Small intestine (tissue), 7 donors: ENCODE results near the gene APOL4. TPM values are rescaled to one million over a fixed set of nuclear protein-coding genes. Genes with fewer than 3 reads are reported as not detected.

Source experiments
- DNase-seq, 2 donors: peaks; one replicate each; pipeline versions ENCODE4 v3.0.0 to v3.0.0-alpha.2; 2013
- FAIRE-seq: peaks from 2 replicates; lab custom pipeline; 2012; peaks lifted over from hg19 to GRCh38; lab: Jason Lieb, UNC
- H3K27ac ChIP-seq, 3 donors: one replicate each; pipeline ENCODE4 v1.5.1; 2013; ENCODE audit warnings: low read length in 2 of 3, mild to moderate bottlenecking in 2 of 3, control low read depth in 1 of 3, inconsistent platforms in 1 of 3, low read depth in 1 of 3, moderate library complexity in 1 of 3
- H3K27me3 ChIP-seq, 3 donors: one replicate each; pipeline ENCODE4 v1.6.1; 2013; ENCODE audit warnings: low read length in 3 of 3, inconsistent platforms in 1 of 3; ENCODE audit not compliant: control insufficient read depth in 3 of 3, insufficient read depth in 3 of 3
- H3K36me3 ChIP-seq, 3 donors: one replicate each; pipeline ENCODE4 v1.6.1; 2013; ENCODE audit warnings: low read length in 3 of 3, inconsistent platforms in 1 of 3, low read depth in 1 of 3, mild to moderate bottlenecking in 1 of 3, moderate library complexity in 1 of 3; ENCODE audit not compliant: control insufficient read depth in 3 of 3, insufficient read depth in 2 of 3
- H3K4me1 ChIP-seq, 3 donors: one replicate each; pipeline ENCODE4 v1.6.1; 2013; ENCODE audit warnings: low read length in 2 of 3, inconsistent platforms in 1 of 3, low read depth in 1 of 3, mild to moderate bottlenecking in 1 of 3, moderate library complexity in 1 of 3; ENCODE audit not compliant: control insufficient read depth in 3 of 3, insufficient read depth in 2 of 3
- H3K4me3 ChIP-seq, 3 donors: one replicate each; pipeline ENCODE4 v1.5.1; 2013; ENCODE audit warnings: low read length in 3 of 3, control low read depth in 1 of 3, inconsistent platforms in 1 of 3, low read depth in 1 of 3, mild to moderate bottlenecking in 1 of 3, moderate library complexity in 1 of 3
- H3K9me3 ChIP-seq, 2 donors: one replicate each; pipeline ENCODE4 v1.6.1; 2013; ENCODE audit warnings: low read depth in 1 of 2, low read length in 1 of 2; ENCODE audit not compliant: control insufficient read depth in 2 of 2, insufficient read depth in 1 of 2
- WGBS, 3 donors: extraction: QIAGEN DNeasy Blood & Tissue Kit; methylation state at CpG; one replicate each; pipeline ENCODE4 v1.1.7; 2013; 5-methylcytosine and 5-hydroxymethylcytosine counted together
- polyA plus RNA-seq, 4 donors: library from polyadenylated mRNA; stranded (reverse) in 3 of 4; unstranded in 1 of 4; fragments of 200-250 nt in 3 of 4; fragments of 120-200 nt in 1 of 4; gene quantifications; one replicate each; pipeline versions ENCODE4 v1.2.1 to v1.2.3, GENCODE V29; 2013
- donor health status: healthy with polysubstance abuse.
- donor health status: control.
- donor health status: control.
- donor health status: Bipolar disorder and iron deficiency.
- donor health status: healthy.

The APOL4 gene
- polyA plus RNA-seq, 4 donors = 6.6 to 12.8 (median 9.6) TPM

- Histone ChIP-seq H3K4me1 (peaks cover 5 to 8% (median 7%) of the 10 kb centered on the region in 3 donors), H3K27ac (no peak overlapping the region), H3K4me3 (no peak overlapping the region), H3K36me3 (peaks cover 4 to 17% (median 9%) of the 10 kb centered on the region in 3 donors), H3K9me3 (peaks cover 0 to 3% of the 10 kb centered on the region in 2 donors), H3K27me3 (no peaks in the 10 kb centered on the region)
- FAIRE-seq = no peak
- no peak for DNase-seq
- 89 to 93% (median 90%) methylated on average over 8 of the region's 8 CpGs for WGBS, 3 donors
These were observed 53.2 kb downstream of the APOL4 start for GRCh38 chr22:36148411-36148810.

DNA sequence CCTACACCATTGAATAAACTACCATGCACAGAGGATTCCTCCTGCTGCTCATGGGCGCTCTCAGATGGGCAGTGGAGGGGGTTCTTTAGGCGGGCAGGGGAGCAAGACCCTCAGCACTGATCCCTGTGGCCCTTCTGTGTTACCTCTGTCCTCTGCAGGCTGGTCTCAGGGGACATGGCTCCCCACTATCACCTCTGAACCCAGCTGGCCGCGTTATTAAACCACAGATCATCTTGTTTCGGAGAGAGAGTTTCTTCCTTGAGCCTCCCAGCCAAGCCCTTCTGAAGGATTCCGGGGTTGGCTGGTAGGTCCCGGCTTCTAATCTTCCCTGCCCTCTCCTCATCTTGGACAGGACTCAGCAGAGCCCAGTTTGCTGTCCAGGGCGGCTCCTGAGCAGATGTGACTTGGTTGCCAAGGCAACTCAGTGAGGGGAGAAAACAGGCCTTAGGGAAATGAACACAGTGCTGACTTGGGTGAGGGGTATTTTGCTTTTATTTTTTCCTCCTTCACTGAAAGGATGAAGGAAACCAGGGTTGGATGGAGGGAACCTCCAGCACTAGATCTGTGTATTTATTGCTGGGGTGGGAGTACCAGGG, 54.3 kb downstream of the APOL4 start:
- peaks cover 4 to 20% (median 11%) of the 10 kb centered on the region in 3 donors for H3K36me3 ChIP-seq
- H3K4me1 ChIP-seq = peaks cover 3 to 4% (median 4%) of the 10 kb centered on the region in 3 donors
- peaks cover 0 to 3% of the 10 kb centered on the region in 2 donors for H3K9me3 ChIP-seq
- H3K27ac ChIP-seq = no peak overlapping the region
- no peak for FAIRE-seq
- WGBS, 3 donors = 85 to 88% (median 86%) methylated on average over 8 of the region's 8 CpGs
- H3K4me3 ChIP-seq = no peak overlapping the region
- H3K27me3 ChIP-seq = no peaks in the 10 kb centered on the region
- no peak for DNase-seq

- Histone ChIP-seq H3K9me3 (no peaks in the 10 kb centered on the region), H3K27ac (no peak overlapping the region), H3K4me3 (no peak overlapping the region), H3K36me3 (peaks cover 4 to 20% (median 11%) of the 10 kb centered on the region in 3 donors), H3K27me3 (no peaks in the 10 kb centered on the region), H3K4me1 (peaks cover 3 to 4% (median 3%) of the 10 kb centered on the region in 3 donors)
- whole genome bisulfite sequencing, 3 donors = 53 to 78% (median 66%) methylated on average over 4 of the region's 4 CpGs
- FAIRE-seq (no peak), DNase-seq (no peak)
These were observed 55.7 kb downstream of the APOL4 start for GRCh38 chr22:36145881-36146280.

- H3K36me3 ChIP-seq = peaks cover 4 to 20% (median 11%) of the 10 kb centered on the region in 3 donors
These were observed 56.6 kb downstream of the APOL4 start for GRCh38 chr22:36144886-36145541.

DNA sequence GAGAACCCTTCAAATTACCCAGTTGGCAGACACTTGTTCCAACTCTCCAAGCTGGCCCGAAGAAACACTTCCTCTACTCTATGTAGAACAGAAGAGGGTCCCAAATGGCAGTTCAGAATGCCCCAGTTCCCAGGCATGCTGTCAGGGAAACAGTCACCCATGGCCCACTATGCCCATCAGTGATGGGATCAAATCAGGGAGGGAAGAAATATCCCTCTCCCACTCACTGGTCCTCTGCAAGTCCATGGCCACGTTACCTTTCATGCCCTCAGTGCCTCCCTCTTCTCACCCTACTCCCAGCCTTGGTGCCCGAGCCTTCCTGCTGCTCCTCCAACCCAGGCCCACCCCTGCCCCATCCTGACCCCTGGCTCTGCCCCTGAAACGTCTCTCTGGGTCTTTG, 57.7 kb downstream of the APOL4 start:
- WGBS, 3 donors = 80 to 91% (median 82%) methylated on average over 4 of the region's 4 CpGs
- DNase-seq = no peak
- Histone ChIP-seq H3K27ac (no peak overlapping the region), H3K4me3 (no peak overlapping the region), H3K4me1 (peaks cover 0 to 4% (median 0%) of the 10 kb centered on the region in 3 donors), H3K36me3 (peaks cover 4 to 18% (median 11%) of the 10 kb centered on the region in 3 donors), H3K9me3 (no peaks in the 10 kb centered on the region), H3K27me3 (no peaks in the 10 kb centered on the region)
- FAIRE-seq = no peak

More at GRCh38 chr22:36144886-36145541, 56.6 kb downstream of the APOL4 start:
- Histone ChIP-seq H3K9me3 (no peaks in the 10 kb centered on the region), H3K4me3 (no peak overlapping the region), H3K4me1 (peaks cover 0 to 4% (median 2%) of the 10 kb centered on the region in 3 donors), H3K27me3 (no peaks in the 10 kb centered on the region), H3K27ac (no peak overlapping the region)
- DNase-seq (peak; percentile 57), FAIRE-seq (no peak)
- WGBS, 3 donors = 60 to 84% (median 76%) methylated on average over 12 of the region's 12 CpGs

DNA sequence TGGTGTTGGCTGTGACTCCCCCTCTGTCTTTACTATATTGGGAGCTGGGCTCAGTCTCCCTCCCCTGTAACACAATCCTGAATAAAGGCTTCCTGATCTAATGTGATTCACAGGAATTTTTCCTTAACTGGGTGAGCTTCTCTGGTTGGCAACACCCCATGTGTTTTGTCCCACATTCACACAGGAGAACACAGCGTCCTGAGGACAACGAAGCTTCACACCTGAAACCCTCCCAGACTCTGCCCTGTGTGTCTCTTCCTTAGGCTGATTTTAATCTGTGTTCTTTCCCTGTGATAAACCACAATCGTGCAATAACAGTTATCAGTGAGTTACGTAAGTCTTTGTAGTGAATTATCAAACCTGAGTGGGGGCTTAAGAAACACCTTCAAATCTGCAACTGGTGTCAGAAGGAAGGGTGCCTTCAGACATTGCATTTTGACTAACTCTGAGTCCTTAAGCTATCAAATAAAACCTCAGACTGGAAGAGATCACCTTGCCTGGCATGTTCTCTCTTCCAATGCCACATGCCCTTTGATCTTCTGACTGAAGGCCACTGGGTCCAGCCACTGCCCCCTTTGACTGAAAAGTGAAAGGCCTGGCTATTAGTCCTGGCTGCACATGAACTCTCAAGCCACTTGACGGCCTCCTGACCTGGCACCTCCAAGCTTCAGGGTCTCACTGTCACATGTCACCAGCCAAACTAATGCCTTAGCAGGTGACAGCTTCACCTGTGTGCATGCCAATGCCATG, 58.4 kb downstream of the APOL4 start:
- Histone ChIP-seq H3K27ac (peak overlapping the region in 2 of 3 donors; percentile 18 to 32), H3K36me3 (peaks cover 3 to 11% (median 10%) of the 10 kb centered on the region in 3 donors), H3K4me3 (no peak overlapping the region), H3K9me3 (no peaks in the 10 kb centered on the region), H3K4me1 (peaks cover 0 to 4% (median 0%) of the 10 kb centered on the region in 3 donors), H3K27me3 (no peaks in the 10 kb centered on the region)
- FAIRE-seq = no peak
- WGBS, 3 donors = 28 to 53% (median 31%) methylated on average over 5 of the region's 5 CpGs
- peak; percentile 23 to 79 for DNase-seq

GRCh38 chr22:36141481-36141880, 60.1 kb downstream of the APOL4 start:
- no peak overlapping the region for H3K4me3 ChIP-seq
- H3K36me3 ChIP-seq = peaks cover 0 to 8% (median 7%) of the 10 kb centered on the region in 3 donors
- FAIRE-seq (no peak), DNase-seq (no peak)
- H3K4me1 ChIP-seq = peaks cover 0 to 4% (median 0%) of the 10 kb centered on the region in 3 donors
- no peak overlapping the region for H3K27ac ChIP-seq
- WGBS, 3 donors = 87 to 93% (median 87%) methylated on average over 9 of the region's 9 CpGs
- H3K27me3 ChIP-seq = no peaks in the 10 kb centered on the region
- no peaks in the 10 kb centered on the region for H3K9me3 ChIP-seq
